ENCODE data around the gene ATRNL1. TPM values are rescaled to one million over a fixed set of nuclear protein-coding genes. Genes with fewer than 3 reads are reported as not detected.

Gene ATRNL1
- total RNA-seq, 4 donors from 2014 or later = 4.4 to 18.4 (median 14.4) TPM

DNA sequence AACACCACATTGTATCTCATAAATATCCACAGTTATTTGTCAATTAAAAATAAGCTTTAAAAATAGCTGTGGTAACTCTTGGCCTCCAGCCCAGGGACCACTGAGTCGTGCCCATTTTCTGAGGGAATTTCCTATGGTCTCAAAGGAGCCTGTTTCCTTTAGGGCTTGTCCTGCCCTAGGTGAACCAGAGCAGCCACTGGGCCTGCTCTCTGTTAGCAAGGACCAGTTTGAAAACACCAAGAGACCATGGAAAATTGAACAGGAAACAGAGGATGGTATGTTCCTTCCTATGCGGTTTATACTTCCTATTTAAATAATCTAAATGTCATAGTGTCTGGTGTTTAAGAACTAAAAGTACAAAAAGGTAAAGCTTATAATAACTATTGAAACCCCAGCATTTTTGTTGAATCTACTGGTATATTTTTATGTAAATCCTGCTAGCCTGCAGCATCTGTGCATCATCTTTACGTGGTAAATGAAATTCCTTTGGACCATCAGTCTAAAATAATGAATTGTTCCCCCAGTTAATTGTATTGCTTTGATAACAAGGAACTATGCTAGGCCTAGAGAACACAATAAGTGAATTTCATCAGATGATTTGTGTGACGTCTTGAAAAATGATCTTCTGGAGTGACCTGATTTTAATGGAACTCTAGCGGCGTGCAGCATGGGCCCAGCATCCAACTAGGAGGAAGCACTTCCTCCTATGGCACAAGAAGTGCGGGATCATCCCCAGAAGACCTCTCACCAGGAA is 846.1 kb downstream of the ATRNL1 start:
- Histone ChIP-seq H3K9me3 (no peaks in the 10 kb centered on the region), H3K4me1 (no peaks in the 10 kb centered on the region), H3K27ac (no peak overlapping the region), H3K4me3 (no peak overlapping the region), H3K27me3 (no peaks in the 10 kb centered on the region), H3K36me3 (no peaks in the 10 kb centered on the region)
- WGBS, 2 donors (ENCODE audit: low coverage in 1 of 2) = 75 to 79% methylated on average over 7 of the region's 7 CpGs
- DNase-seq = no peak
- TF ChIP-seq EP300 (IDR thresholded peaks at IDR 0.05; ENCODE audit: low read depth) (no peak), POLR2A (IDR thresholded peaks at IDR 0.05) (no peak), POLR2AphosphoS5 (IDR thresholded peaks at IDR 0.05) (no peak)
- TF ChIP-seq, protein P1, sequence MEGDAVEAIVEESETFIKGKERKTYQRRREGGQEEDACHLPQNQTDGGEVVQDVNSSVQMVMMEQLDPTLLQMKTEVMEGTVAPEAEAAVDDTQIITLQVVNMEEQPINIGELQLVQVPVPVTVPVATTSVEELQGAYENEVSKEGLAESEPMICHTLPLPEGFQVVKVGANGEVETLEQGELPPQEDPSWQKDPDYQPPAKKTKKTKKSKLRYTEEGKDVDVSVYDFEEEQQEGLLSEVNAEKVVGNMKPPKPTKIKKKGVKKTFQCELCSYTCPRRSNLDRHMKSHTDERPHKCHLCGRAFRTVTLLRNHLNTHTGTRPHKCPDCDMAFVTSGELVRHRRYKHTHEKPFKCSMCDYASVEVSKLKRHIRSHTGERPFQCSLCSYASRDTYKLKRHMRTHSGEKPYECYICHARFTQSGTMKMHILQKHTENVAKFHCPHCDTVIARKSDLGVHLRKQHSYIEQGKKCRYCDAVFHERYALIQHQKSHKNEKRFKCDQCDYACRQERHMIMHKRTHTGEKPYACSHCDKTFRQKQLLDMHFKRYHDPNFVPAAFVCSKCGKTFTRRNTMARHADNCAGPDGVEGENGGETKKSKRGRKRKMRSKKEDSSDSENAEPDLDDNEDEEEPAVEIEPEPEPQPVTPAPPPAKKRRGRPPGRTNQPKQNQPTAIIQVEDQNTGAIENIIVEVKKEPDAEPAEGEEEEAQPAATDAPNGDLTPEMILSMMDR (IDR thresholded peaks at IDR 0.05) = no peak
- in situ Hi-C loops (cut with MboI; ENCODE audit: low pct_ligation_motif_present in 1 of 4, low pct_unique_long_range_greater_than_20kb in 1 of 4, low sequenced_read_pairs in 3 of 4) (no loop called here), intact Hi-C loops (cut with DNase I; ENCODE audit: low total_unique reads) (no loop called here)

DNA sequence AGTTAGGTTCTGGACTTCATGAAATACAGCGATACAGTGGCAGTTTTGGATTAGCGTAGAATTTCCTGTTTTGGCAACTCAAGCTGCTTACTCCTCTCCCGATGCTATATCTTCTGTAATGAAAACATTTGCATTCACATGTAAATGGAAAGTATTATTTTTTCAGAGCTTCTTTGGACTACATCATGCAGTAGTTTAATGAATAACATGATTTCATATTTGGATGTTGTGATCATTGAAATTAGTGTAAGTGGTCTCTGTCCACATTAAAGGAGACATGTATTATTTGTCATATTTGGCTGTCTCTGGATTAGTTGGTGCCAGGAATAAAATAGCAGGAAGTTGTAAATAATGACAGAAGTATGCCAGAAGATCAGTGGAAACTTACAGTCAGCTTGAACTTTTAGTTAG is 848.2 kb downstream of the ATRNL1 start:
- TF ChIP-seq EP300 (IDR thresholded peaks at IDR 0.05; ENCODE audit: low read depth) (no peak), POLR2AphosphoS5 (IDR thresholded peaks at IDR 0.05) (no peak), POLR2A (IDR thresholded peaks at IDR 0.05) (no peak)
- TF ChIP-seq, protein P1 (IDR thresholded peaks at IDR 0.05) = no peak
- Histone ChIP-seq H3K9me3 (no peaks in the 10 kb centered on the region), H3K4me1 (no peaks in the 10 kb centered on the region), H3K27ac (no peak overlapping the region), H3K36me3 (no peaks in the 10 kb centered on the region), H3K4me3 (no peak overlapping the region), H3K27me3 (no peaks in the 10 kb centered on the region)
- no peak for DNase-seq
- in situ Hi-C loops (cut with MboI; ENCODE audit: low pct_ligation_motif_present in 1 of 4, low pct_unique_long_range_greater_than_20kb in 1 of 4, low sequenced_read_pairs in 3 of 4) (no loop called here), intact Hi-C loops (cut with DNase I; ENCODE audit: low total_unique reads) (no loop called here)
- WGBS, 2 donors (ENCODE audit: low coverage in 1 of 2) = 46 to 65% methylated on average over 3 of the region's 3 CpGs

DNA sequence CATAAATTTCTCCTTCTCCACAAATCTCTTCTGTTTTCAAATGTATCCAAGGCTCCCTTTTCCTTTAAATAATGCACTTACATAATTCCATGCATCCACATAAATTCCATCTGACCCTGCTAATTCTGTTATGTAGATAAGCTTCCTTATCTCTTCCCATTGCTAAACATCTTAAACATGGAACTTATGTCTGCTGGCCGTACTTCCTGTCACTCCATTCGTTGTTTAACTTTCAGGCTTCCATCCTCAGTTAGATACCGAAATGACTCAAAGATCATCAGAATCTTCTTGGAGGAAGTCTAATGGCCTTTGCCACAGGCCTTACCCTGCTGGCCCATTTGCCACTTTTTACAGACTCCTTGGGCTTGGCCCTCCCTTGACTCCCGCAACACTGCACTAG is 848.9 kb downstream of the ATRNL1 start:
- Histone ChIP-seq H3K27me3 (no peaks in the 10 kb centered on the region), H3K36me3 (no peaks in the 10 kb centered on the region), H3K9me3 (no peaks in the 10 kb centered on the region), H3K27ac (no peak overlapping the region), H3K4me3 (no peak overlapping the region), H3K4me1 (no peaks in the 10 kb centered on the region)
- WGBS, 2 donors (ENCODE audit: low coverage in 1 of 2) = 60 to 85% methylated on average over 4 of the region's 4 CpGs
- intact Hi-C loops (cut with DNase I; ENCODE audit: low total_unique reads) = no loop called here
- no peak for TF ChIP-seq POLR2AphosphoS5 (IDR thresholded peaks at IDR 0.05)
- TF ChIP-seq POLR2A (IDR thresholded peaks at IDR 0.05) = no peak
- no peak for TF ChIP-seq EP300 (IDR thresholded peaks at IDR 0.05; ENCODE audit: low read depth)
- TF ChIP-seq, protein P1 (IDR thresholded peaks at IDR 0.05) = no peak
- no peak for DNase-seq
- in situ Hi-C loops (cut with MboI; ENCODE audit: low pct_ligation_motif_present in 1 of 4, low pct_unique_long_range_greater_than_20kb in 1 of 4, low sequenced_read_pairs in 3 of 4) = no loop called here

DNA sequence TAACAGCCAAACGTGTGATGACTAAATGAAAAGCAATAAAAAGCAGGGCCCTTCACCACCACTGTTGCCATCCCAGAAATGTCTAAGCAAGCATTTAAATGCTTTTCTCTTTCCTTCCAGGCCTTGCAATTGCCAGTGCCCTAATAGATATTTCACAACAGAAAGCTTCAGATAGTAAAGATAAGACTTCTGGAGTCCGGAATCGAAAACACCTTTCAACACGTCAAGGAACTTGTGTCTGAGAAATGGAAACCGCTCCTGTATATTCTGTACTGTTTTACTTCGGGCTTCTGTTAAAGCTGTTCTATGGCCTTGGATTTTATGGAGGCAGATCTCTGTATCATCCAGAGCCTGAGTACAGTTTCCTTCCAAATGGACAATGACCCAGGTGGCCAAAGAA is 851.4 kb downstream of the ATRNL1 start:
- DNase-seq = no peak
- intact Hi-C loops (cut with DNase I; ENCODE audit: low total_unique reads) (no loop called here), in situ Hi-C loops (cut with MboI; ENCODE audit: low pct_ligation_motif_present in 1 of 4, low pct_unique_long_range_greater_than_20kb in 1 of 4, low sequenced_read_pairs in 3 of 4) (no loop called here)
- no peak overlapping the region for H3K4me3 ChIP-seq
- 66 to 88% methylated on average over 3 to 6 of the region's 6 CpGs for WGBS, 2 donors (ENCODE audit: low coverage in 1 of 2)
- H3K27me3 ChIP-seq = no peaks in the 10 kb centered on the region
- H3K4me1 ChIP-seq = no peaks in the 10 kb centered on the region
- no peaks in the 10 kb centered on the region for H3K9me3 ChIP-seq
- H3K36me3 ChIP-seq = no peaks in the 10 kb centered on the region
- TF ChIP-seq EP300 (IDR thresholded peaks at IDR 0.05; ENCODE audit: low read depth) (no peak), POLR2AphosphoS5 (IDR thresholded peaks at IDR 0.05) (no peak), POLR2A (IDR thresholded peaks at IDR 0.05) (no peak)
- TF ChIP-seq, protein P1 (IDR thresholded peaks at IDR 0.05) = no peak
- H3K27ac ChIP-seq = no peak overlapping the region
